Adrenal gland (tissue), 5 donors: ENCODE results near the gene TINAGL1.
A peak's percentile ranks its signal among the peaks of the same experiment; 100 is the strongest.

Experiments used
- CTCF ChIP-seq, 6 experiments: fragments of 450-650 bp in 4 of 6; fragments of 200-600 bp in 2 of 6; sonication (generic) in 1 of 6; IDR thresholded peaks; 1 replicate in 5 of 6; 2 replicates in 1 of 6; pipeline versions ENCODE4 v1.5.1 to v1.8.0; 2016 to 2021; ENCODE audit warnings: antibody characterized with exemption in 6 of 6, mild to moderate bottlenecking in 2 of 6, moderate library complexity in 1 of 6
- POLR2A ChIP-seq, 2 donors: fragments of 450-650 bp; IDR thresholded peaks; one replicate each; pipeline ENCODE4 v1.6.1; 2017; ENCODE audit warnings: antibody characterized with exemption in 2 of 2, mild to moderate bottlenecking in 2 of 2, moderate library complexity in 1 of 2
- donor health status: DM: no; HTN: no; CAD: no.

GRCh38 chr1:31548907-31549808 lies 27.2 kb upstream of the TINAGL1 start:
- TF ChIP-seq CTCF (IDR thresholded peaks at IDR 0.05), result peak; percentile 96 to 98 (median 97)
- TF ChIP-seq POLR2A (IDR thresholded peaks at IDR 0.05), result peak in 1 of 2 donors; percentile 11
